SK-N-SH treated with all-trans-retinoic acid at 6 μM for 48 hours (cell line): ENCODE data around the gene CGB3.
A peak's percentile ranks its signal among the peaks of the same experiment; 100 is the strongest.
"Not testable (repeated sequence)": the region's sequence is repeated elsewhere in the genome, so short reads cannot be mapped to it uniquely, and the experiment has no call there.

ENCODE experiments used
- ATAC-seq: fragments of 200-7000 bp; cut with Tn5 transposase; 3 replicates; pipeline ENCODE4 v1.9.1; 2020; ENCODE audit warnings: mild to moderate bottlenecking, moderate library complexity
- ARNTL ChIP-seq: fragments of 450-650 bp; formaldehyde crosslinking; IDR thresholded peaks from 2 replicates; pipeline ENCODE4 v1.5.0; 2020; ENCODE audit warnings: low read depth, mild to moderate bottlenecking, moderate library complexity, borderline replicate concordance
- CSDC2 ChIP-seq: fragments of 250-450 bp; sonication (Bioruptor Pico); IDR thresholded peaks from 2 replicates; pipeline ENCODE4 v1.5.0; 2020; ENCODE audit warnings: mild to moderate bottlenecking, moderate library complexity
- CSRNP3 ChIP-seq: fragments of 250-450 bp; sonication (Bioruptor Pico); IDR thresholded peaks from 2 replicates; pipeline ENCODE4 v1.5.1; 2021; ENCODE audit warnings: mild to moderate bottlenecking, moderate library complexity
- ESRRG ChIP-seq: fragments of 250-450 bp; sonication (Bioruptor Pico); IDR thresholded peaks from 2 replicates; pipeline ENCODE4 v1.6.1; 2021; ENCODE audit warnings: mild to moderate bottlenecking
- GLIS3 ChIP-seq: fragments of 250-450 bp; sonication (Bioruptor Pico); IDR thresholded peaks from 2 replicates; pipeline ENCODE4 v1.5.0; 2020; ENCODE audit warnings: mild to moderate bottlenecking, moderate library complexity
- ISL1 ChIP-seq: fragments of 250-450 bp; sonication (Bioruptor Pico); IDR thresholded peaks from 2 replicates; pipeline ENCODE4 v2.1.2; 2022; ENCODE audit warnings: mild to moderate bottlenecking, moderate library complexity
- OSR1 ChIP-seq: fragments of 250-450 bp; sonication (Bioruptor Pico); IDR thresholded peaks from 2 replicates; pipeline ENCODE4 v1.8.0; 2022; ENCODE audit warnings: moderate library complexity, mild to moderate bottlenecking, inconsistent platforms
- PATZ1 ChIP-seq: fragments of 250-450 bp; sonication (Bioruptor Pico); IDR thresholded peaks from 2 replicates; pipeline ENCODE4 v1.8.0; 2020; ENCODE audit warnings: mild to moderate bottlenecking, moderate library complexity, borderline replicate concordance
- POU6F1 ChIP-seq: fragments of 250-450 bp; sonication (Bioruptor Pico); IDR thresholded peaks from 2 replicates; pipeline ENCODE4 v1.8.0; 2021; ENCODE audit warnings: low read depth, mild to moderate bottlenecking, moderate library complexity, borderline replicate concordance
- PPARA ChIP-seq: fragments of 250-450 bp; sonication (Bioruptor Pico); IDR thresholded peaks from 2 replicates; pipeline ENCODE4 v1.5.0; 2020; ENCODE audit warnings: mild to moderate bottlenecking, borderline replicate concordance
- RARB ChIP-seq: fragments of 250-450 bp; sonication (Bioruptor Pico); IDR thresholded peaks from 2 replicates; pipeline ENCODE4 v1.8.0; 2021; ENCODE audit warnings: mild to moderate bottlenecking, moderate library complexity
- SNAI2 ChIP-seq: fragments of 250-450 bp; sonication (Bioruptor Pico); IDR thresholded peaks from 2 replicates; pipeline ENCODE4 v1.5.0; 2020; ENCODE audit warnings: mild to moderate bottlenecking, moderate library complexity
- TCF4 ChIP-seq: fragments of 250-450 bp; sonication (Bioruptor Pico); IDR thresholded peaks from 2 replicates; pipeline ENCODE4 v1.8.0; 2021; ENCODE audit warnings: mild to moderate bottlenecking, moderate library complexity, borderline replicate concordance
- TOX ChIP-seq: fragments of 250-450 bp; sonication (Bioruptor Pico); IDR thresholded peaks from 2 replicates; pipeline ENCODE4 v1.8.0; 2021; ENCODE audit warnings: mild to moderate bottlenecking, moderate library complexity, borderline replicate concordance
- ZC3H10 ChIP-seq: fragments of 250-450 bp; sonication (Bioruptor Pico); IDR thresholded peaks from 2 replicates; pipeline ENCODE4 v1.5.1; 2021; ENCODE audit warnings: mild to moderate bottlenecking, moderate library complexity
- ZFP3 ChIP-seq: fragments of 250-450 bp; sonication (Bioruptor Pico); IDR thresholded peaks from 2 replicates; pipeline ENCODE4 v1.5.0; 2020; ENCODE audit warnings: mild to moderate bottlenecking, moderate library complexity
- ZFP30 ChIP-seq: fragments of 450-650 bp; formaldehyde crosslinking; IDR thresholded peaks from 2 replicates; pipeline ENCODE4 v1.5.0; 2022; ENCODE audit warnings: mild to moderate bottlenecking, moderate library complexity
- ZNF565 ChIP-seq: fragments of 450-650 bp; formaldehyde crosslinking; conservative IDR thresholded peaks from 2 replicates; pipeline ENCODE4 v1.5.0; 2020; ENCODE audit warnings: low read depth, mild to moderate bottlenecking, moderate library complexity
- ZNF70 ChIP-seq: fragments of 450-650 bp; formaldehyde crosslinking; IDR thresholded peaks from 2 replicates; pipeline ENCODE4 v1.5.0; 2020; ENCODE audit warnings: mild to moderate bottlenecking, moderate library complexity
- TF ChIP-seq, protein P1 (sequence below): fragments of 250-450 bp; sonication (Bioruptor Pico); IDR thresholded peaks from 2 replicates; pipeline ENCODE4 v1.5.0; 2020; ENCODE audit warnings: mild to moderate bottlenecking, moderate library complexity

CGB3 gene

DNA sequence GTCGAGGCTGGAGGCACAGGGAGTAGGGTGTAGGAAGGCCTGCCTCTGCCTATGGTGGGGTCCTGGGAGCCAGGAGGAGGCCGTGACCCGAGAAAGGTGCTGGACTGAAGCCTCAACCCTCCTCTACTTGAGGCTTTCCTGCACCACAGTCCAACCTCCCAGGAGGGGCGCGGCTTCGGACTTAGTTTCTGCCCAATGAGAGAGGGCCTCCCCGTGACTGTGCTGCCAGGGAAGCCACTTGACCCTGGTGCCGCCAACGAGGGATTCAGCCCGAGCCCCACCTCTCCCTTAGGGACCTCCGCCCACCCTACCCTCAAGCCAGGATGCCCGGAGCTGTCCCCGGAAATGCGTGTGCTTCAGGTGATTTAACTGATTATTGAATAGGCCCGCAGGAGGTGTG is at the start of gene CGB3:
CGB3 (minus strand) TSS at position 101 of the 400 bp plus-strand sequence. CDS start 362 bp downstream, outside the sequence.
- ATAC-seq = not testable (repeated sequence)

GRCh38 chr19:49071860-49072547 is 47.9 kb upstream of the CGB3 start:
- peak; percentile 17 for ATAC-seq
- TF ChIP-seq ISL1 (CRISPR knock-in tag) (no peak), TOX (no peak), PPARA (CRISPR knock-in tag) (no peak), PATZ1 (no peak), POU6F1 (CRISPR knock-in tag) (no peak), GLIS3 (CRISPR knock-in tag) (no peak), ZNF70 (CRISPR knock-in tag) (no peak), ZFP30 (no peak), ZC3H10 (CRISPR knock-in tag) (no peak), CSRNP3 (CRISPR knock-in tag) (no peak), RARB (CRISPR knock-in tag) (no peak), OSR1 (CRISPR knock-in tag) (no peak), CSDC2 (CRISPR knock-in tag) (no peak), SNAI2 (CRISPR knock-in tag) (no peak), ZNF565 (no peak), ESRRG (CRISPR knock-in tag) (no peak)

DNA sequence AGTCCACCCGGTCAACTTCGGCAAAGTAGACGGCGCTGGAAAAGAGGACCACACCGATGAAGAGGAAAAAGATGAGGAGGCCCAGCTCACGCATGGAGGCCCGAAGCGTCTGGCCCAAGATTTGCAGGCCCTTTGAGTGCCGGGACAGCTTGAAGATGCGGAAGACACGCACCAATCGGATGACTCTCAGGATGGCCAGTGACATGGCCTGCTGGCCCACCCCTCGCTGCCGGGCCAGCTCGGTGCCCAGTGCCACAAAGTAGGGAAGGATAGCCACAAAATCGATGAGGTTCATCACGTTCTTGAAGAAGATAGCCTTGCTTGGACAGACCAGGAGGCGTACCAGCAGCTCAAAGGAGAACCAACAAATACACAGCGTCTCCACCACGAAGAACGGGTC is 46.3 kb upstream of the CGB3 start:
- no peak for ATAC-seq
- TF ChIP-seq ZNF565 = no peak
- no peak for TF ChIP-seq ESRRG (CRISPR knock-in tag)
- no peak for TF ChIP-seq GLIS3 (CRISPR knock-in tag)
- TF ChIP-seq ISL1 (CRISPR knock-in tag) = no peak
- no peak for TF ChIP-seq TCF4 (CRISPR knock-in tag)
- TF ChIP-seq CSRNP3 (CRISPR knock-in tag) = no peak
- no peak for TF ChIP-seq SNAI2 (CRISPR knock-in tag)
- TF ChIP-seq ARNTL (CRISPR knock-in tag) = no peak
- TF ChIP-seq TOX = no peak
- TF ChIP-seq PPARA (CRISPR knock-in tag) = no peak
- no peak for TF ChIP-seq ZNF70 (CRISPR knock-in tag)
- TF ChIP-seq PATZ1 = no peak
- TF ChIP-seq, protein P1, sequence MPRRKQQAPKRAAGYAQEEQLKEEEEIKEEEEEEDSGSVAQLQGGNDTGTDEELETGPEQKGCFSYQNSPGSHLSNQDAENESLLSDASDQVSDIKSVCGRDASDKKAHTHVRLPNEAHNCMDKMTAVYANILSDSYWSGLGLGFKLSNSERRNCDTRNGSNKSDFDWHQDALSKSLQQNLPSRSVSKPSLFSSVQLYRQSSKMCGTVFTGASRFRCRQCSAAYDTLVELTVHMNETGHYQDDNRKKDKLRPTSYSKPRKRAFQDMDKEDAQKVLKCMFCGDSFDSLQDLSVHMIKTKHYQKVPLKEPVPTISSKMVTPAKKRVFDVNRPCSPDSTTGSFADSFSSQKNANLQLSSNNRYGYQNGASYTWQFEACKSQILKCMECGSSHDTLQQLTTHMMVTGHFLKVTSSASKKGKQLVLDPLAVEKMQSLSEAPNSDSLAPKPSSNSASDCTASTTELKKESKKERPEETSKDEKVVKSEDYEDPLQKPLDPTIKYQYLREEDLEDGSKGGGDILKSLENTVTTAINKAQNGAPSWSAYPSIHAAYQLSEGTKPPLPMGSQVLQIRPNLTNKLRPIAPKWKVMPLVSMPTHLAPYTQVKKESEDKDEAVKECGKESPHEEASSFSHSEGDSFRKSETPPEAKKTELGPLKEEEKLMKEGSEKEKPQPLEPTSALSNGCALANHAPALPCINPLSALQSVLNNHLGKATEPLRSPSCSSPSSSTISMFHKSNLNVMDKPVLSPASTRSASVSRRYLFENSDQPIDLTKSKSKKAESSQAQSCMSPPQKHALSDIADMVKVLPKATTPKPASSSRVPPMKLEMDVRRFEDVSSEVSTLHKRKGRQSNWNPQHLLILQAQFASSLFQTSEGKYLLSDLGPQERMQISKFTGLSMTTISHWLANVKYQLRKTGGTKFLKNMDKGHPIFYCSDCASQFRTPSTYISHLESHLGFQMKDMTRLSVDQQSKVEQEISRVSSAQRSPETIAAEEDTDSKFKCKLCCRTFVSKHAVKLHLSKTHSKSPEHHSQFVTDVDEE (CRISPR knock-in tag) = no peak
- no peak for TF ChIP-seq CSDC2 (CRISPR knock-in tag)
- TF ChIP-seq RARB (CRISPR knock-in tag) = no peak
- no peak for TF ChIP-seq ZFP30
- no peak for TF ChIP-seq ZC3H10 (CRISPR knock-in tag)
- no peak for TF ChIP-seq ZFP3
